HFF-Myc (cell line): ENCODE data around the gene PDGFRB.

Source experiments
- DNase-seq: peaks from one replicate; pipeline ENCODE4 v3.0.0-alpha.2; 2011; ENCODE audit warnings: low read depth; ENCODE audit errors: extremely low read depth
- H3K4me3 ChIP-seq: replicated peaks from 2 replicates; pipeline ENCODE4 v1.5.1; 2011; ENCODE audit warnings: low read depth, mild to moderate bottlenecking, control low read depth, low read length
- CTCF ChIP-seq: IDR thresholded peaks from 2 replicates; pipeline ENCODE4 v1.5.1; 2012; ENCODE audit warnings: mild to moderate bottlenecking, low read depth, low read length, control low read depth; ENCODE audit errors: missing control alignments

The PDGFRB gene

GRCh38 chr5:150183436-150183835, 27.8 kb upstream of the PDGFRB start:
- no peak overlapping the region for H3K4me3 ChIP-seq
- no peak for DNase-seq
- no peak for TF ChIP-seq CTCF

GRCh38 chr5:150182774-150183173, 27.1 kb upstream of the PDGFRB start:
- H3K4me3 ChIP-seq, result no peak overlapping the region
- DNase-seq, result no peak
- no peak for TF ChIP-seq CTCF

GRCh38 chr5:150181766-150182545, 26.3 kb upstream of the PDGFRB start:
- no peak overlapping the region for H3K4me3 ChIP-seq
- TF ChIP-seq CTCF, result no peak
- no peak for DNase-seq

GRCh38 chr5:150181027-150181426, 25.4 kb upstream of the PDGFRB start:
- TF ChIP-seq CTCF, result no peak
- no peak overlapping the region for H3K4me3 ChIP-seq
- DNase-seq, result no peak

- no peak for TF ChIP-seq CTCF
- no peak overlapping the region for H3K4me3 ChIP-seq
- DNase-seq, result no peak
These were observed 24.8 kb upstream of the PDGFRB start for GRCh38 chr5:150180241-150181026.

- no peak for DNase-seq
- TF ChIP-seq CTCF, result no peak
- H3K4me3 ChIP-seq, result no peak overlapping the region
These were observed 23.5 kb upstream of the PDGFRB start for GRCh38 chr5:150179019-150179620.
